ENCODE measurements around the gene SCYGR5.

- TF ChIP-seq CTCF (IDR thresholded peaks at IDR 0.05; ENCODE audit: low read depth, low read length, missing input control) (no peak), FOXA1 (IDR thresholded peaks at IDR 0.05) (no peak)
Measured at GRCh38 chr2:227707390-227707789, 40.8 kb downstream of the SCYGR5 start.
